Uterus (tissue), 4 donors: Measurements from ENCODE around the gene SCAF4. TPM values are rescaled to one million over a fixed set of nuclear protein-coding genes. Genes with fewer than 3 reads are reported as not detected.

ENCODE experiments used
- DNase-seq, 2 donors: peaks; one replicate each; pipeline ENCODE4 v3.0.0-alpha.2; 2019 to 2020
- H3K27ac ChIP-seq, 2 donors: fragments of 200-600 bp; sonication (generic); 1 replicate in 1 of 2; 2 replicates in 1 of 2; pipeline ENCODE4 v1.5.1; 2016 to 2018
- H3K27me3 ChIP-seq, 2 donors: fragments of 200-600 bp; sonication (generic); one replicate each; pipeline ENCODE4 v1.5.1; 2018 to 2019; ENCODE audit warnings: control low read depth in 1 of 2
- H3K36me3 ChIP-seq, 2 donors: fragments of 200-600 bp; sonication (generic); one replicate each; pipeline ENCODE4 v1.5.1; 2019; ENCODE audit warnings: control low read depth in 1 of 2
- H3K4me1 ChIP-seq, 2 donors: fragments of 200-600 bp; sonication (generic); one replicate each; pipeline ENCODE4 v1.5.1; 2018 to 2019; ENCODE audit warnings: control low read depth in 1 of 2
- H3K4me3 ChIP-seq, 2 donors: fragments of 200-600 bp; sonication (generic); 1 replicate in 1 of 2; 2 replicates in 1 of 2; pipeline ENCODE4 v1.5.1; 2018 to 2019; ENCODE audit warnings: mild to moderate bottlenecking in 1 of 2
- H3K9me3 ChIP-seq, 2 donors: fragments of 200-600 bp; sonication (generic); one replicate each; pipeline ENCODE4 v1.5.1; 2019; ENCODE audit warnings: control low read depth in 1 of 2
- CTCF ChIP-seq, 4 experiments: fragments of 200-600 bp in 2 of 4; fragments of 450-650 bp in 2 of 4; sonication (generic) in 2 of 4; IDR thresholded peaks; one replicate each; pipeline ENCODE4 v1.5.1; 2016 to 2019; ENCODE audit warnings: antibody characterized with exemption in 4 of 4, mild to moderate bottlenecking in 2 of 4, moderate library complexity in 1 of 4
- POLR2A ChIP-seq, 2 donors: fragments of 450-650 bp; IDR thresholded peaks; one replicate each; pipeline ENCODE4 v1.6.1; 2016; ENCODE audit warnings: antibody characterized with exemption in 2 of 2, mild to moderate bottlenecking in 1 of 2, moderate library complexity in 1 of 2
- intact Hi-C: fragments of 100-400 bp; cut with DNase I; formaldehyde crosslinking; loops from one replicate; pipeline ENCODE4 v1.15.1; 2023; ENCODE audit warnings: low total_unique reads
- total RNA-seq, 4 donors: library from RNA; depleted of rRNA in 3 of 4; stranded (reverse); fragments of >200 nt in 3 of 4; gene quantifications; one replicate each; pipeline versions ENCODE4 v1.1.0 to v1.2.4, GENCODE V29; 2014 to 2023
- donor health status: DM: yes; HTN: yes; CAD: no.

The SCAF4 gene
- total RNA-seq, 4 donors from 2014 or later = 4.9 to 50.5 (median 13.4) TPM

- intact Hi-C loops = no loop called here
- Histone ChIP-seq H3K4me3 (no peak overlapping the region), H3K4me1 (no peaks in the 10 kb centered on the region), H3K27me3 (no peaks in the 10 kb centered on the region), H3K36me3 (no peaks in the 10 kb centered on the region), H3K27ac (no peak overlapping the region), H3K9me3 (no peaks in the 10 kb centered on the region)
- no peak for DNase-seq
- TF ChIP-seq CTCF (IDR thresholded peaks at IDR 0.05) (no peak), POLR2A (IDR thresholded peaks at IDR 0.05) (no peak)
Measured at GRCh38 chr21:31683029-31683428, 48.9 kb downstream of the SCAF4 start.

- no peak for TF ChIP-seq CTCF (IDR thresholded peaks at IDR 0.05)
- TF ChIP-seq POLR2A (IDR thresholded peaks at IDR 0.05) = no peak
- no peaks in the 10 kb centered on the region for H3K4me1 ChIP-seq
- DNase-seq = no peak
- H3K9me3 ChIP-seq = no peaks in the 10 kb centered on the region
- no peak overlapping the region for H3K27ac ChIP-seq
- no peaks in the 10 kb centered on the region for H3K36me3 ChIP-seq
- intact Hi-C loops = no loop called here
- H3K27me3 ChIP-seq = no peaks in the 10 kb centered on the region
- no peak overlapping the region for H3K4me3 ChIP-seq
Measured at GRCh38 chr21:31682620-31683019, 49.3 kb downstream of the SCAF4 start.

DNA sequence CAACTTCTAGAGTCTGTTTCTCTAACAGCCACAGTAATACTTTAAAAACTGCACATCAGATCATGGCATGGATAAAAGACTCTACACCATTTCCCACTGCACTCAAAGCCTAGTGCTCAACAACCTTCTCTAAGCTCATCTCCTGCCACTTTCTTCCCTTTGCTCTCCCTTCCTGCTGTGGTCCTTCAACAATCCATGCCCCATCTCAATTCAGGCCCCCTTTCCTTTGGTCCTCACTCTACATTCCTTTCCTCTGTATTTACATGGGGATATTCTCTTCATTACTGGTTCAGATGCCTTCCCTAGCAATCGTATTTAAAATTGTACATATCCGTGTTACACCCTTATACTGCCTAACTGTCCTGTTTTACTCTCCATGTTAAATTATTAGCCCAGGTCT is 53.4 kb downstream of the SCAF4 start:
- no peak overlapping the region for H3K4me3 ChIP-seq
- H3K27me3 ChIP-seq = no peaks in the 10 kb centered on the region
- no peaks in the 10 kb centered on the region for H3K9me3 ChIP-seq
- intact Hi-C loops = no loop called here
- no peak for TF ChIP-seq CTCF (IDR thresholded peaks at IDR 0.05)
- no peak for TF ChIP-seq POLR2A (IDR thresholded peaks at IDR 0.05)
- H3K4me1 ChIP-seq = no peaks in the 10 kb centered on the region
- H3K36me3 ChIP-seq = no peaks in the 10 kb centered on the region
- DNase-seq = no peak
- H3K27ac ChIP-seq = no peak overlapping the region

DNA sequence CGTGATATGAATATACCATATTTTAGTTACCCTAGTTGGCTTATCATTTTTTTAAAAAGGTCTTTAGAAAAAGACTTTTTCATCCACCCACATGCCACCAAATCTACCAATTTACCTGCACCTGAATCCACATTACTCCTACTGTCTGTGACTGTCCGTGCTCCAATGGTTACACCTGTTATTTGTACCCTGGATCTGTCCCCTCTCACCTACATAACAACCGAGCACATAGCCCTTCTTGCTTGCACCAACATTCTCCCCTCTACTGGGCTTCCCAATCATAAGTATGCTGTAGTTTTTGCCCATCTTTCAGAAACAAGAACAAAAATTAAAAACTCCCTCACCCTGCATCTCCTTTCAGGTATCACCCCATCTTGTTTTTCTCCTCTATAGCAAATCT is 54.9 kb downstream of the SCAF4 start:
- H3K27ac ChIP-seq = no peak overlapping the region
- no peaks in the 10 kb centered on the region for H3K9me3 ChIP-seq
- no peaks in the 10 kb centered on the region for H3K36me3 ChIP-seq
- H3K27me3 ChIP-seq = no peaks in the 10 kb centered on the region
- TF ChIP-seq POLR2A (IDR thresholded peaks at IDR 0.05) (no peak), CTCF (IDR thresholded peaks at IDR 0.05) (no peak)
- no peaks in the 10 kb centered on the region for H3K4me1 ChIP-seq
- no peak for DNase-seq
- intact Hi-C loops = no loop called here
- H3K4me3 ChIP-seq = no peak overlapping the region

- Histone ChIP-seq H3K36me3 (no peaks in the 10 kb centered on the region), H3K27me3 (no peaks in the 10 kb centered on the region), H3K4me3 (no peak overlapping the region), H3K27ac (no peak overlapping the region), H3K4me1 (no peaks in the 10 kb centered on the region), H3K9me3 (no peaks in the 10 kb centered on the region)
- TF ChIP-seq CTCF (IDR thresholded peaks at IDR 0.05) (no peak), POLR2A (IDR thresholded peaks at IDR 0.05) (no peak)
- intact Hi-C loops = no loop called here
- DNase-seq = no peak
Measured at GRCh38 chr21:31675960-31676359, 56.0 kb downstream of the SCAF4 start.
